CD1c-positive myeloid dendritic cell (primary cell): ENCODE results near the gene FBXO36.

Experiments used
- DNase-seq: peaks from one replicate; pipeline ENCODE4 v3.0.0-alpha.2; 2016; ENCODE audit errors: extremely low spot score

Gene FBXO36

DNA sequence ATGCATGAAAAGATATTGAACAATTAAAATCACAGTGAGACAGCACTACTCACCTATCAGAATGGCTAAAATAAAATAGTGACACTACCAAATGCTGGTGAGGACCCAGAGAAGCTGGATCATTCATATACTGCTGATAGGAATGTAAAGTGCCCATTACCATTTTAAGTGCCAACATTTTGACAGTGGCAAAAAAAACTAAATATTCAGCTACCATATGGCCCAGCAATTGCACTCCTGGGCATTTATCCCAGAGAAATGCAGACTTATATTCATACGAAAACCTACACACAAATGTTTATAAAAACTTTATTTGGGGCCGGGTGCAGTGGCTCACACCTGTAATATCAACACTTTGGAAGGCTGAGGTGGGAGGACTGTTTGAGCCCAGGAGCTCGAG, 47.6 kb downstream of the FBXO36 start:
- no peak for DNase-seq

GRCh38 chr2:229970406-229970805, 48.1 kb downstream of the FBXO36 start:
- no peak for DNase-seq

DNA sequence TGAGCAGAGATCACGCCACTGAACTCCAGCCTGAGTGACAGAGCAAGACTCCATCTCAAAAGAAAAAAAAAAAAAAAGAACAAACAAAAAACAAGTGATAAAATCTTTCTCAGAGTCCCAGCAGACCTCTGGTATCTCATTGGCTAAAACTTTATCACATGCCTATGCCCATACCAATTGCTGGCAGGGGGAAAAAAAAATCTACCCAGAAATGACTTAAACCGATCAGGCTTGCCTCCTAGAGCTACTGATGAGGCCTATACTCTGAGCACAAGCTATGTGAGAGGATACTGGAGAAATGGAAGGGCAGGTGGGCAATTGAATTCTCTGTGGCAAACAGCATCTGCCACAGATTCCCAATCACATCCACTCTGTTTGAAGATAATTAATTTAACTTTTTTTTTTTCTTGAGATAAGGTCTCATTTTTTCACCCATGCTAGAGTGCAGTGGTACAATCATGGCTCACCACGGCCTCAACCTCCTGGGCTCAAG, 49.0 kb downstream of the FBXO36 start:
- DNase-seq: no peak

GRCh38 chr2:229974266-229974665, 52.0 kb downstream of the FBXO36 start:
- DNase-seq: no peak

- DNase-seq: no peak
Observed at GRCh38 chr2:229980431-229981184, 58.3 kb downstream of the FBXO36 start.

- no peak for DNase-seq
Observed at GRCh38 chr2:229993236-229993635, 70.9 kb downstream of the FBXO36 start.

DNA sequence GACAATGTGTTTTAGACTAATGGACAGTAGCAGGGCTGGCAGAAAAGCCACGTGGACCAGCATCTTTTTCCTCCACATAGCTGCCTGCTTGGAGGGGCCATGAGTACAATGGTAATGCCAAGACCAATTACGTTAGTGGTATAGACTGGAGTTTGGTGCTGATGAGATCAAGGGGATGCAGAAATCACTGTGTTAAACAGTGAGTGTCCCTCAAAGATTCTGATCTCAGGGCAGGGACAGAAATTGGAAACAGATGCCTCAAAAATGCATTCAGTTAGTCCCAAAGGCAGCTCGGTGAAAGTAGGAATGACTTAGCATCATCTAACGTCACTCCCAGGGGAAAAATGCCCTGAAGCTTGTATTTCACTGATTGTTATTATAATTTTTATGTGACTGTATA, 74.0 kb downstream of the FBXO36 start:
- no peak for DNase-seq

DNA sequence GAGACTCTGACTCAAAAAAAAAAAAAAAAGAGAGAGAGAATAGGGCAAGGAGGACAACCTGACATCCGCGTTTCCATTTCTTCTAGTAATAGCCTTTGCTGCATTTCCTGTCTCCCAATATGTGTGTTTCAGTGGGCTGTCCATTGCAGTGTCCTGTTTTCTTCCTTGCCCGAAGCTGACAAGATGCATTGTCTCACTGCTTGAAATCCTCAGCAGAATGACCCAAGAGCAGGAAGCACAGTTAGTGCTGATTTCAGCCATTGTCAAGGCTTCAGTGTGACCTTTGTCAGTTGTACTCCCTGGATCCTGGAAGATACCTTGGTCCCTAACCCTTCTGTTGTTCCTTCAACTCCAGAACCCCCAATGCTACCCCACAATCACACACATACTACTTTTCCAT, 75.3 kb downstream of the FBXO36 start:
- no peak for DNase-seq

DNA sequence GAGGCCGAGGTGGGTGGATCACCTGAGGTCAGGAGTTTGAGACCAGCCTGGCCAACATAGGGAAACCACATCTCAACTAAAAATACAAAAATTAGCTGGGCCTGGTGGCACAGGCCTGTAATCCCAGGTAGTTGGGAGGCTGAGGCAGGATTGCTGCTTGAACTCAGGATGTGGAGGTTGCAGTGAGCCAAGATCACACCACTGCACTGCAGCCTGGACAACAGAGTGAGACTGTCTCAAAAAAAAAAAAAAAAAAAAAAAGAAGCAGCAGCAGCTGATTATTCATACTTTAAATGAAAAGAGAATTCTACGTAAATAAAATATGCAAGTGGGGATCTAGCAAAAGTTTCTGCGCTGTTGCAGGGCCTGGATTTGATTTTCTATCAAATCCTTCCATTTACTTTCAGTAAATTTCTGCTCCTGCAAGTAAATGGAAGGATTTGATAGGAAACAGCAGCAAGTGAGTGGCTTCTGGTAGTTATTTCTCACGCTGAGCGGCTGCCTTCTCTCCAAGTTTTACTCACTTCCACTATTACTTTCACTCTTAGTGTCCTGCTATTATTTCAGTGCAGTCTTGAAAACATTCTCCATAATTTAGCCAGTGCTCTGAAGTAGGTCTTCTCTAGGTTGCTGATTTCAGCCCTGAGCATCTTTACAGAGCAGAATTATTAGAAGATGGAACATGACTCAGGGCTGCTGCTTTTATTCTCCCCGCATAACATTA, 78.0 kb downstream of the FBXO36 start:
- peak; percentile 2 for DNase-seq

GRCh38 chr2:230007931-230008707, 85.8 kb downstream of the FBXO36 start:
- DNase-seq: peak; percentile 84

- no peak for DNase-seq
Observed at GRCh38 chr2:230008708-230009066, 86.4 kb downstream of the FBXO36 start.

DNA sequence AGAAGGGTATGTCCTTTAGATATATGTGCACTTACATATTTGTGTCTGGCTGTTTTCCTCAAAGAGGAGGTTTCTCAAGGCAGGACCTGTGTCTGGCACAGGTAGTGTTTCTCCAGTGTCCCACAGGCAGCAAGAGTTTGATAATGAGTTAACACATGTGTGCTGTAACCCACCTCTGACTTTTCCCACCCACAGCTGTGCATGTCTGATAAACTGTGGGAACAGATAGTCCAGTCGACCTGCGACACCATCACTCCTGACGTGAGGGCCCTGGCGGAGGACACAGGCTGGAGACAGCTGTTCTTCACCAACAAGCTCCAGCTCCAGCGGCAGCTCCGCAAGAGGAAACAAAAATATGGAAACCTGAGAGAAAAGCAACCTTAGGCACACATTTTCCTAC, 88.2 kb downstream of the FBXO36 start:
- DNase-seq: no peak

- DNase-seq: no peak
Observed at GRCh38 chr2:230011617-230012016, 89.3 kb downstream of the FBXO36 start.

DNA sequence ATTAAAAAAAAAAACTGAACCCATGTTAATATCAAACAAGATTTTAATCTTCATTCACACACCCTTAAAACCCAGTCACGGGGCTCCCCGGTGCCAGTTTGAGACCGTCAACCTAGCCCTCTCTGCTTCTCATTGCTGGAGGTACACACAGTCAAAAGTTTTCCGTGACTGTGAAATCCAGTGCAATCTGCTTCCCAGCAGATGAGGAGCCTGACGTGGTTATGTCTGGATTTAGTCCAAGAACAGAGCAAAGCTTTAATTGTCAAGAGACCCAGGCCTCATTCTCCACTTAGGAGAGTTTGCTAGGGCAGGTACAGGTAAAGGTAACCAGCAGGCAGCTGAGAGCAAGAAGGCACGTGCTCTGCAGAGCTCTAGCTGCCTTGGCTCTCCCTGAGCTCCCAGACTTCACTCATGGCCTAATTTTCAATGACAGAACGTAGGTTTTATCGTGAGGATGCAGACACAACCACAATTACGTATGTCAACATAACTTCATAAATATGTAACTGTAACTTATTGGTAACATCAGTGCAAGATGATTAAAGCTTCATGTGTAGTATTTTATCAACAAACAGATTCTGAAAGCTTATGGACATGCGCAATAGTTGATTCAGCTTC, 90.1 kb downstream of the FBXO36 start:
- no peak for DNase-seq

GRCh38 chr2:230016844-230017243, 94.5 kb downstream of the FBXO36 start:
- DNase-seq: no peak

DNA sequence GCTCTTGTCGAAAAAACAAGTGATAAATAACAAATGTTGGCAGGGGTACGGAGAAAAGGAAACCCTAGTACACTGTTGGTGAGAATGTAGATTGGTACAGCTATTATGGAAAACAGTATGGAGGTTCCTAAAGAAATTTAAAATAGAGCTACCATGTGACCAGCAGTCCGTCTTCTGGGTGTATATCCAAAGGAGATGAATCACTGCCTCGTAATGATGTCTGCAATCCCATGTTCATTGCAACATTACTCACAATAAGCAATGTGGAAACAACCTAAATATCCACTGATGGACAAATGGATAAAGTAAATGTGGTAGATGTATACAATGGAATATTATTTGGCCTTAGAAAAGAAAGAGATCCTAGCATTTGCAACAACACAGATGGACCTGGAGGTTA, 95.8 kb downstream of the FBXO36 start:
- no peak for DNase-seq

DNA sequence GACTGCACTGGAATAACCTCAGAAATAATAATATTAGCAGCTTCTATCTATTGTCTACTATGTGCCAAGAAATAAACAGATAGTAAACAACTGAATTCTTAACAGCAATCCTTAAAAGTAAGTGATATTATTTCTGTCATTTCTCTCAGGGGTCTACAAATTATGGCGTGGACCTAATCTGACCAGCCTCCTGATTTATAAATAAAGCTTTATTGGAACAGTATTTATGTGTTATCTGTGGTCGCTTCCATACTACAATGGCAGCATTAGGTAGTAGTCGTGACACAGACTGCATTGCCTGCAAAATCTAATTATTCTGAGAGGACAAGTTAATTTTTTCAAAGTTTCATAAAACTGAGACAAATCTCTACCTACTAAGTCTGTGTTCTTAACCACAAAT, 97.4 kb downstream of the FBXO36 start:
- DNase-seq: no peak

DNA sequence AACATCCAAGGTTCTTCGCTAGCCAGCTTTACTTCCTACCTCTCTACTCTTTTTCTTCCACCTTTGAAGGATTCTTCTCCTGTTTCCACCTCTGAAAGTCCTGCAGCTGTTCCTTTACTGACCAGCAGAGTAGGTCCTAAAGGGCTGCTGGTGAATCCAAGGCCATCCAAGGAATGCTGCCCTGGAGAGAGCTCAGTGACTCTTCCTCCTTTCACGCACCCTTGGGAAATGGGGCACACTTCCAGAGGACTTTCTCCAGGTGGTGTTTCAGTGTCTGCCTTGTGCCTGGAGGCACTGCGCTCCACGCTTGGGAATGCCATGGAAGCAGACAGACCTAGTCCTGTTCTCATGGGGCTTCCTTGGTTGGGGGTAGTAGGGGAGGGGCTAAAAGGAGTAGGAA, 101.0 kb downstream of the FBXO36 start:
- no peak for DNase-seq

DNA sequence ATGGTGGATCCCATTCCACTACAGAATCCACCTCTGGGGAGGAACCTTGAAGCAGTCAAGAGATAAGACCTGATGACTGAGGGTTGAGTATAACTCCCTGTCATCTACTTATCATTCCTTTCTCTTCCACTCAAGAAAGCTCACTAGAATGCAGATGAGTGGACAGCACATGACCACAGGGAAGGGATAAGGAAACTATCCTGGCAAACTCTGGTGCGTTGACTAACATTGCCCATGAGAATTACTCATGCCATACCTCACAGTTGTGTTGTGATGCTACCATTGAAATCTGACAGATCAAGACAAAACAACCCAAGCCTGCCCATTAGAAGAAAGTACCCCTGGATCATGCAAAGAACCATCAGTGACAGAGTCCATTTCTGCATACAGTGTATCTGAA, 119.9 kb downstream of the FBXO36 start:
- DNase-seq: no peak

DNA sequence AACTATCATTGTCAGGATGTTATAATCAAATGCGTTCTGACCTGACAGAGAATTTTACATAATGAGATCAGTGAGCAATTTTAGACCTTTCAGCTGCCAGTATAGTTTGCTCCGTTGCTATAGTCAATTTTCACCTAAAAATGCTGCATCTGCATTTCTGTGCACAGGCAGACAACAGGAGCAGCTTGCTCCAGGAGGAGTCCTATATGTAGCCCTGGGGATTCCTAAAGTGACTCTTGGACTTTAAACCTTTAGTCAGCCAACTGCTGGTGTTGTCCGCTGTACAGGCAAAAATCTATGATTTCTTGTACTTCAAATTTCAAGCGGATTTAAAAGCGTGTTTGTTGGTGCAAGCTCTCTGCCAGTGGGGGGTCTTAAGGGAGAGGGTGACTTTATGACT, 120.7 kb downstream of the FBXO36 start:
- DNase-seq: no peak

GRCh38 chr2:230043461-230043860, 121.2 kb downstream of the FBXO36 start:
- DNase-seq: no peak

DNA sequence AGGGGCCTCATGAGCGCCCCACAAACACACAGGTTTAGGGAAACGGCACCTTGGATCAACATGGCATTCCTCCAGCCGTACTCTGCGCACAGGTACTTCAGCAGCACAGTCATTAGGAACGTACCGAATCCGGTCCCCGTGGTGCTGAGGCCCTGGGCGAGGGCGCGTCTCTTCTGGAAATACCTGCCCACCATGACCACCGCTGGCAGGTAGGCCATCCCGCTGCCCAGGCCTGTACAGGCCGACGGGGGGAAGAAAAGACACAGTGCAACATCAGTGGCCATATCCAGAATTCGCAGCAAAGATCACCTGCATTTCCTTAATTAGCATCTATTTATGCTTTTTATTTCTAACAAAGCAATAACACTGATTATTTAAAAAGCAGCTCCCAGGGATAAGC, 124.2 kb downstream of the FBXO36 start:
- no peak for DNase-seq
